GM12864 (cell line): ENCODE measurements around the gene ARHGEF26.

Source experiments
- DNase-seq: peaks from one replicate; pipeline ENCODE4 v3.0.0-alpha.2; 2011; ENCODE audit warnings: low read depth
- H3K4me3 ChIP-seq: 2 replicates; pipeline ENCODE4 v1.5.1; 2011; ENCODE audit warnings: mild to moderate bottlenecking, low read depth, low read length, control low read depth
- CTCF ChIP-seq: IDR thresholded peaks from 2 replicates; pipeline ENCODE4 v1.5.1; 2011; ENCODE audit warnings: low read depth, mild to moderate bottlenecking, moderate library complexity, low read length, control low read depth, inconsistent platforms; ENCODE audit errors: missing control alignments

The ARHGEF26 gene

GRCh38 chr3:154101250-154101649, 19.9 kb upstream of the ARHGEF26 start:
- no peak overlapping the region for H3K4me3 ChIP-seq
- DNase-seq, result no peak
- no peak for TF ChIP-seq CTCF

- no peak overlapping the region for H3K4me3 ChIP-seq
- no peak for TF ChIP-seq CTCF
- no peak for DNase-seq
Observed at GRCh38 chr3:154102225-154102624, 19.0 kb upstream of the ARHGEF26 start.

- TF ChIP-seq CTCF, result no peak
- no peak overlapping the region for H3K4me3 ChIP-seq
- no peak for DNase-seq
Observed at GRCh38 chr3:154105218-154105975, 15.8 kb upstream of the ARHGEF26 start.

GRCh38 chr3:154111365-154111935, 9.7 kb upstream of the ARHGEF26 start:
- no peak overlapping the region for H3K4me3 ChIP-seq
- no peak for DNase-seq
- no peak for TF ChIP-seq CTCF

GRCh38 chr3:154112146-154112852, 8.9 kb upstream of the ARHGEF26 start:
- no peak for DNase-seq
- TF ChIP-seq CTCF, result no peak
- no peak overlapping the region for H3K4me3 ChIP-seq

- no peak overlapping the region for H3K4me3 ChIP-seq
- TF ChIP-seq CTCF, result no peak
- no peak for DNase-seq
Observed at GRCh38 chr3:154113609-154114008, 7.6 kb upstream of the ARHGEF26 start.
